Measurements from ENCODE around the gene SLC2A6. TPM values are rescaled to one million over a fixed set of nuclear protein-coding genes. Genes with fewer than 3 reads are reported as not detected.

SLC2A6 gene
- total RNA-seq, 1 donor from 2014 or later, result 24.3 TPM

Other genes starting within 250 kb of the SLC2A6 start
- 0.10 TPM in 1 of 2 replicates, not detected in the other for gene ABO, start 203.9 kb downstream of the SLC2A6 start, total RNA-seq
- 22.2 and 25.1 TPM in 2 replicates for gene SURF6, start 142.9 kb downstream of the SLC2A6 start, total RNA-seq
- 25.2 and 28.8 TPM in 2 replicates for gene MED22, start 131.0 kb downstream of the SLC2A6 start, total RNA-seq
- gene RPL7A, start 130.9 kb downstream of the SLC2A6 start, total RNA-seq, result 1,213 and 1,364 TPM in 2 replicates
- gene SURF1, start 122.6 kb downstream of the SLC2A6 start, total RNA-seq, result 35.7 and 35.9 TPM in 2 replicates
- gene SURF2, start 122.5 kb downstream of the SLC2A6 start, total RNA-seq, result 18.8 and 20.0 TPM in 2 replicates
- 338 and 374 TPM in 2 replicates for gene SURF4, start 103.0 kb downstream of the SLC2A6 start, total RNA-seq
- gene STKLD1, start 102.7 kb downstream of the SLC2A6 start, total RNA-seq, result 0.58 and 0.82 TPM in 2 replicates
- gene REXO4, start 61.1 kb downstream of the SLC2A6 start, total RNA-seq, result 19.7 and 22.5 TPM in 2 replicates
- 5.6 and 7.3 TPM in 2 replicates for gene ADAMTS13, start 56.7 kb downstream of the SLC2A6 start, total RNA-seq
- gene CACFD1, start 19.1 kb downstream of the SLC2A6 start, total RNA-seq, result 13.1 and 14.2 TPM in 2 replicates
- not detected in 2 replicates for gene MYMK, start 45.9 kb upstream of the SLC2A6 start, total RNA-seq
- gene ADAMTSL2, start 55.6 kb upstream of the SLC2A6 start, total RNA-seq, result 0.52 and 0.58 TPM in 2 replicates
- not detected in 2 replicates for gene FAM163B, start 130.3 kb upstream of the SLC2A6 start, total RNA-seq
- gene DBH, start 157.3 kb upstream of the SLC2A6 start, total RNA-seq, result not detected in 2 replicates

Measured in astrocyte (in vitro differentiated cells and primary cell).